Measurements from ENCODE around the gene STX19.

DNA sequence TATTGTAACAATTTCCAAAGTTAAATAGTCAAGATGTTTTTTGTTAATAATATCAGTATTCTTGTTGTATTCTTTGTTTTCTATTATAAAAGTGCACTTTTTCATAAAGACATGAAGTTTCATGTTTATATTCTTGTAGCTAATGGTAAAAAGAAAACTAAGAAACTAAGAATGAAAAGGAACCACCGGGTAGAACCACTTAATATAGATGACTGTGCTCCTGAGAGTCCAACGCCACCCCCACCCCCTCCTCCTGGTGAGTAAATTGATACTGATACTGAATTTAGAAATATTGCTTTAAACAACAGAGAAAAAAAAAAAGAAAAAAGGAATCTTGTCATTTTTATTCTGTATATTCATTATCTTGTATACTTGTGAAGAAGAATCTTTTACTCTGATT lies 20.9 kb upstream of the STX19 start:
- TF ChIP-seq, protein P1, sequence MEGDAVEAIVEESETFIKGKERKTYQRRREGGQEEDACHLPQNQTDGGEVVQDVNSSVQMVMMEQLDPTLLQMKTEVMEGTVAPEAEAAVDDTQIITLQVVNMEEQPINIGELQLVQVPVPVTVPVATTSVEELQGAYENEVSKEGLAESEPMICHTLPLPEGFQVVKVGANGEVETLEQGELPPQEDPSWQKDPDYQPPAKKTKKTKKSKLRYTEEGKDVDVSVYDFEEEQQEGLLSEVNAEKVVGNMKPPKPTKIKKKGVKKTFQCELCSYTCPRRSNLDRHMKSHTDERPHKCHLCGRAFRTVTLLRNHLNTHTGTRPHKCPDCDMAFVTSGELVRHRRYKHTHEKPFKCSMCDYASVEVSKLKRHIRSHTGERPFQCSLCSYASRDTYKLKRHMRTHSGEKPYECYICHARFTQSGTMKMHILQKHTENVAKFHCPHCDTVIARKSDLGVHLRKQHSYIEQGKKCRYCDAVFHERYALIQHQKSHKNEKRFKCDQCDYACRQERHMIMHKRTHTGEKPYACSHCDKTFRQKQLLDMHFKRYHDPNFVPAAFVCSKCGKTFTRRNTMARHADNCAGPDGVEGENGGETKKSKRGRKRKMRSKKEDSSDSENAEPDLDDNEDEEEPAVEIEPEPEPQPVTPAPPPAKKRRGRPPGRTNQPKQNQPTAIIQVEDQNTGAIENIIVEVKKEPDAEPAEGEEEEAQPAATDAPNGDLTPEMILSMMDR (conservative IDR thresholded peaks at IDR 0.05; ENCODE audit: low read depth, low read length) = no peak
- TF ChIP-seq EZH2 (IDR thresholded peaks at IDR 0.05; ENCODE audit: low read length, unreplicated experiment) = no peak
